Sigmoid colon (tissue), 7 donors: ENCODE measurements around the gene C2CD2. TPM values are rescaled to one million over a fixed set of nuclear protein-coding genes. Genes with fewer than 3 reads are reported as not detected.
A peak's percentile ranks its signal among the peaks of the same experiment; 100 is the strongest.

Experiments
- DNase-seq: peaks from one replicate; pipeline ENCODE4 v3.0.0-alpha.2; 2019
- H3K27ac ChIP-seq, 4 donors: fragments of 200-600 bp; sonication (generic); one replicate each; pipeline ENCODE4 v1.5.1; 2016 to 2019; ENCODE audit warnings: mild to moderate bottlenecking in 1 of 4
- H3K27me3 ChIP-seq, 3 donors: fragments of 200-600 bp; sonication (generic); one replicate each; pipeline ENCODE4 v1.5.1; 2019; ENCODE audit warnings: mild to moderate bottlenecking in 1 of 3
- H3K36me3 ChIP-seq, 4 donors: fragments of 200-600 bp; sonication (generic); one replicate each; pipeline ENCODE4 v1.5.1; 2016 to 2019
- H3K4me1 ChIP-seq, 4 donors: fragments of 200-600 bp; sonication (generic); one replicate each; pipeline ENCODE4 v1.5.1; 2017 to 2019
- H3K4me3 ChIP-seq, 4 donors: fragments of 200-600 bp; sonication (generic); one replicate each; pipeline ENCODE4 v1.5.1; 2017 to 2019; ENCODE audit warnings: mild to moderate bottlenecking in 2 of 4, moderate library complexity in 1 of 4
- H3K9me3 ChIP-seq, 4 donors: fragments of 200-600 bp in 3 of 4; sonication (generic) in 3 of 4; one replicate each; pipeline versions ENCODE4 v1.5.1 to v1.6.1; 2013 to 2019
- CTCF ChIP-seq, 4 experiments: fragments of 450-650 bp in 3 of 4; fragments of 200-600 bp in 1 of 4; IDR thresholded peaks; one replicate each; pipeline ENCODE4 v1.5.1; 2016 to 2019; ENCODE audit warnings: antibody characterized with exemption in 4 of 4, mild to moderate bottlenecking in 3 of 4, moderate library complexity in 2 of 4
- EP300 ChIP-seq, 4 donors: sonication (generic); formaldehyde crosslinking; IDR thresholded peaks; one replicate each; pipeline ENCODE4 v1.6.1; 2017; ENCODE audit warnings: antibody characterized with exemption in 4 of 4
- POLR2A ChIP-seq, 2 donors: fragments of 450-650 bp; IDR thresholded peaks; one replicate each; pipeline ENCODE4 v1.6.1; 2016; ENCODE audit warnings: antibody characterized with exemption in 2 of 2, mild to moderate bottlenecking in 2 of 2, moderate library complexity in 2 of 2
- POLR2AphosphoS5 ChIP-seq, 4 donors: sonication (generic); formaldehyde crosslinking; IDR thresholded peaks; one replicate each; pipeline ENCODE4 v1.6.1; 2017; ENCODE audit warnings: antibody characterized with exemption in 4 of 4
- WGBS, 2 donors: extraction: QIAGEN DNeasy Blood & Tissue Kit; methylation state at CpG; one replicate each; pipeline ENCODE4 v1.1.7; 2013; 5-methylcytosine and 5-hydroxymethylcytosine counted together
- intact Hi-C: fragments of 100-400 bp; cut with DNase I; formaldehyde crosslinking; loops from one replicate; pipeline ENCODE4 v1.15.1; 2023
- polyA plus RNA-seq, 3 donors: library from polyadenylated mRNA; stranded (reverse); fragments of 200-250 nt; gene quantifications; one replicate each; pipeline ENCODE4 v1.2.3, GENCODE V29; 2013
- total RNA-seq, 4 donors: library from RNA; depleted of rRNA; stranded (reverse); fragments of >200 nt; gene quantifications; one replicate each; pipeline ENCODE4 v1.1.0, GENCODE V29; 2016
- donor health status: healthy with polysubstance abuse.
- donor health status: Bipolar disorder and iron deficiency.
- donor health status: healthy.

The C2CD2 gene
- total and polyA plus RNA-seq, 7 donors: 1.8 to 45.1 (median 19.0) TPM

DNA sequence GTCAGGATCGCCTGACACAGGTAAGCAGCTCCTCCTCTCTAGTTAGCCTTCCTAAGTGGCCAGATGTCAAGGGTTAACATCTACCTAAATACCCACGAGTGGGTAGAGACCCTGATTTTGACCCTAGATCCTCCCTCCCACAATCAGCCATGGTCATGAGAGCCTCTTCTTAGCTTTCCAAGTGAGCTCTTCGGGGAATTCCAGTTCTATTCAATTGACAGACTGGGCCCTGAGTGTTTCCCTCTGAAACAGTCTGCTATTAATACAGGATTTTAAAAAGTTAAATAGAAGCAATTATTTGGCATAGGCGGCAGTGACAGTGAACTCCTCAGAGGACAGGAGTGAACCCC, 28.1 kb downstream of the C2CD2 start:
- H3K4me3 ChIP-seq: peak overlapping the region in 3 of 4 donors; percentile 35 to 50 (median 49)
- intact Hi-C loops: loop anchor here (5.0 kb wide), 1 partner anchor 48 kb away; the partner anchor contains the start of gene PRDM15
- no peaks in the 10 kb centered on the region for H3K9me3 ChIP-seq
- no peak for TF ChIP-seq POLR2AphosphoS5 (IDR thresholded peaks at IDR 0.05)
- no peak for TF ChIP-seq EP300 (IDR thresholded peaks at IDR 0.05)
- no peak for TF ChIP-seq POLR2A (IDR thresholded peaks at IDR 0.05)
- TF ChIP-seq CTCF (IDR thresholded peaks at IDR 0.05): no peak
- H3K27ac ChIP-seq: peak overlapping the region; percentile 69 to 87 (median 78)
- peaks cover 0 to 58% (median 43%) of the 10 kb centered on the region in 4 donors for H3K4me1 ChIP-seq
- no peaks in the 10 kb centered on the region for H3K36me3 ChIP-seq
- no peak for DNase-seq
- H3K27me3 ChIP-seq: no peaks in the 10 kb centered on the region
- 59 to 62% methylated on average over 4 of the region's 4 CpGs for WGBS, 2 donors

- Histone ChIP-seq H3K27me3 (no peaks in the 10 kb centered on the region), H3K27ac (peak overlapping the region; percentile 61 to 87 (median 76)), H3K4me3 (no peak overlapping the region), H3K4me1 (peaks cover 0 to 54% (median 40%) of the 10 kb centered on the region in 4 donors), H3K36me3 (no peaks in the 10 kb centered on the region), H3K9me3 (no peaks in the 10 kb centered on the region)
- no peak for TF ChIP-seq EP300 (IDR thresholded peaks at IDR 0.05)
- no peak for TF ChIP-seq CTCF (IDR thresholded peaks at IDR 0.05)
- TF ChIP-seq POLR2A (IDR thresholded peaks at IDR 0.05): no peak
- no peak for TF ChIP-seq POLR2AphosphoS5 (IDR thresholded peaks at IDR 0.05)
- peak; percentile 32 for DNase-seq
- 67 to 89% methylated on average over 6 of the region's 6 CpGs for WGBS, 2 donors
- intact Hi-C loops: no loop called here
Measured at GRCh38 chr21:41924368-41924754, 29.5 kb downstream of the C2CD2 start.

DNA sequence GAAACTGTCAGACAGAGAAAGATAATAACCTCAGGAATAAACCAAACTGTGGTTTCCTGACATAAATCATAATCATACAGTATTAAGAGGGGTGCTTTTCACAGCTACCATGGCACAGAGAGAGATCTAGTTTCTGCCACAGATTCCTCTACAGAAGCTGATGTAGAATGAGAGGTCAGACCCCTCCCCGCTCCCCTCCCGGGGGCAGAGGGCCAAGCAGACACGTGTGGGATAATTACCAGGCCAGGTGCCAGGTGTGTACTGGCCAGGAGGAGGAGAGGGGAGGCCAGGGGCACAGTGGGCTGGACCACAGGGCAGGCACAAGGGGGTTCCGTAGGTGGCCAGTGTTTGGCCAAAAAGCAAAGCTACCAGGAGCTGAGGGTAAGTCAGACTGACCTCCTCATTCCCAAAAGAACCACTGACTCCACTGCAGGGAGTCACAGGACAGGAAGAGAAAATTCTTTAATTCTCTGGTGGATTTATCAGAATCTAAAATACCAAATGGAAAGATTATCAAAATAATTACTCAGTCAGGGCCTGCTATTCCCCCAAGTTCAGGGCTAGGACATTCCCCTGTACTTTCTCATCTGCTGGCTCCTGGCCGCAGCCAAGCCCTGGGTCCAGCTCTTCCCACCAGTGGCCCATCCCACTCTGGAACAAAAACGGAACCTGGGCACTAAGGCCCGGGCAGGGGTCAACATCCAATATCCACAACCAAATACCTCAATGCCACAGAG, 30.0 kb downstream of the C2CD2 start:
- intact Hi-C loops: no loop called here
- peak; percentile 75 for DNase-seq
- peak overlapping the region in 1 of 4 donors; percentile 0 for H3K4me3 ChIP-seq
- WGBS, 2 donors: 48 to 52% methylated on average over 7 of the region's 7 CpGs
- peak overlapping the region; percentile 61 to 87 (median 76) for H3K27ac ChIP-seq
- TF ChIP-seq POLR2AphosphoS5 (IDR thresholded peaks at IDR 0.05) (peak in 1 of 4 donors; percentile 27), POLR2A (IDR thresholded peaks at IDR 0.05) (no peak), EP300 (IDR thresholded peaks at IDR 0.05) (no peak), CTCF (IDR thresholded peaks at IDR 0.05) (no peak)
- no peaks in the 10 kb centered on the region for H3K27me3 ChIP-seq
- H3K9me3 ChIP-seq: no peaks in the 10 kb centered on the region
- H3K4me1 ChIP-seq: peaks cover 0 to 49% (median 38%) of the 10 kb centered on the region in 4 donors
- H3K36me3 ChIP-seq: peaks cover 0 to 3% (median under 1%) of the 10 kb centered on the region in 4 donors

DNA sequence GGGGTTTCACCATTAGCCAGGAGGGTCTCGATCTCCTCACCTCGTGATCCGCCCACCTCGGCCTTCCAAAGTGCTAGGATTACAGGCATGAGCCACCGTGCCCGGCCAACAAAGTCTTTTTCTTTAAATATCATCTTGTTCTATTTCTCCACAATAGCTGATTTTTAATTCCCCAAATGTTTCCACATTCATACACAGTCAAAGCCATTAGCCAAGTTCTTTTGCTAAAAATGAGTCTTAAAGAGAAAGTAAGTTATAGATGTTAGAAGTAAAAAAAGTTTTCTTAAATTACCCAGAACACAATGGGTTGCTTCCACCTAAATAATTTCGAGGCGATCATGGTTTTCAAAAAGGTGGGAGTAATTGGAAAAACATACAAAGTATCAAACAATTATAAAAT, 30.6 kb downstream of the C2CD2 start:
- intact Hi-C loops: no loop called here
- H3K36me3 ChIP-seq: peaks cover 0 to 9% (median 3%) of the 10 kb centered on the region in 4 donors
- H3K9me3 ChIP-seq: no peaks in the 10 kb centered on the region
- 78 to 90% methylated on average over 8 of the region's 8 CpGs for WGBS, 2 donors
- peak overlapping the region; percentile 61 to 87 (median 76) for H3K27ac ChIP-seq
- peaks cover 0 to 48% (median 37%) of the 10 kb centered on the region in 4 donors for H3K4me1 ChIP-seq
- no peaks in the 10 kb centered on the region for H3K27me3 ChIP-seq
- TF ChIP-seq POLR2AphosphoS5 (IDR thresholded peaks at IDR 0.05) (no peak), POLR2A (IDR thresholded peaks at IDR 0.05) (no peak)
- peak; percentile 65 for DNase-seq
- H3K4me3 ChIP-seq: peak overlapping the region in 1 of 4 donors; percentile 0

- peak; percentile 62 for DNase-seq
- no peak for TF ChIP-seq POLR2AphosphoS5 (IDR thresholded peaks at IDR 0.05)
- TF ChIP-seq POLR2A (IDR thresholded peaks at IDR 0.05): no peak
- no peak for TF ChIP-seq CTCF (IDR thresholded peaks at IDR 0.05)
- no peak for TF ChIP-seq EP300 (IDR thresholded peaks at IDR 0.05)
- 56 to 78% methylated on average over 7 of the region's 7 CpGs for WGBS, 2 donors
- H3K36me3 ChIP-seq: peaks cover 12 to 31% (median 18%) of the 10 kb centered on the region in 4 donors
- H3K4me1 ChIP-seq: peaks cover 0 to 31% (median 24%) of the 10 kb centered on the region in 4 donors
- no peaks in the 10 kb centered on the region for H3K27me3 ChIP-seq
- no peak overlapping the region for H3K27ac ChIP-seq
- H3K9me3 ChIP-seq: no peaks in the 10 kb centered on the region
- intact Hi-C loops: no loop called here
- no peak overlapping the region for H3K4me3 ChIP-seq
Measured at GRCh38 chr21:41921021-41921420, 32.8 kb downstream of the C2CD2 start.
